Raji (cell line): ENCODE measurements around the gene C6orf62.

Experiments
- POLR2A ChIP-seq: IDR thresholded peaks from 2 replicates; pipeline ENCODE4 v1.6.1; 2011; ENCODE audit warnings: low read depth, low read length, control low read depth; ENCODE audit not compliant: insufficient read depth

The C6orf62 gene

GRCh38 chr6:24680582-24680981 is 38.4 kb downstream of the C6orf62 start:
- TF ChIP-seq POLR2A, result no peak

- no peak for TF ChIP-seq POLR2A
Measured at GRCh38 chr6:24673625-24674024, 45.3 kb downstream of the C6orf62 start.

- no peak for TF ChIP-seq POLR2A
Measured at GRCh38 chr6:24672620-24673182, 46.3 kb downstream of the C6orf62 start.

- TF ChIP-seq POLR2A, result no peak
Measured at GRCh38 chr6:24668997-24669361, 50.0 kb downstream of the C6orf62 start.

- TF ChIP-seq POLR2A, result no peak
Measured at GRCh38 chr6:24667378-24667803, 51.6 kb downstream of the C6orf62 start.

- TF ChIP-seq POLR2A, result peak; percentile 89
Measured at GRCh38 chr6:24666641-24667377, 52.1 kb downstream of the C6orf62 start, which contains the start of the genes ACOT13 and TDP2. TSS of gene ACOT13 (plus strand) at chr6:24667077. CDS start at chr6:24667264, 187 bp downstream. TSS of gene TDP2 (minus strand) at chr6:24666899. CDS start at chr6:24666862, 37 bp downstream.

GRCh38 chr6:24666097-24666640 is 52.8 kb downstream of the C6orf62 start:
- no peak for TF ChIP-seq POLR2A

GRCh38 chr6:24664046-24664987 is 54.6 kb downstream of the C6orf62 start:
- no peak for TF ChIP-seq POLR2A

- TF ChIP-seq POLR2A, result no peak
Measured at GRCh38 chr6:24663189-24663588, 55.8 kb downstream of the C6orf62 start.

GRCh38 chr6:24662236-24662635 is 56.7 kb downstream of the C6orf62 start:
- no peak for TF ChIP-seq POLR2A

GRCh38 chr6:24660105-24660504 is 58.8 kb downstream of the C6orf62 start:
- TF ChIP-seq POLR2A, result no peak

GRCh38 chr6:24659561-24659960 is 59.4 kb downstream of the C6orf62 start:
- no peak for TF ChIP-seq POLR2A

GRCh38 chr6:24658573-24659560 is 60.1 kb downstream of the C6orf62 start:
- no peak for TF ChIP-seq POLR2A

GRCh38 chr6:24655215-24655614 is 63.7 kb downstream of the C6orf62 start:
- no peak for TF ChIP-seq POLR2A
